Body of pancreas (tissue), 4 donors: ENCODE results near the gene ITGB4.

Experiments used
- CTCF ChIP-seq, 7 experiments: fragments of 450-650 bp in 4 of 7; fragments of 200-600 bp in 3 of 7; sonication (generic) in 3 of 7; IDR thresholded peaks; one replicate each; pipeline ENCODE4 v1.5.1; 2016 to 2019; ENCODE audit warnings: antibody characterized with exemption in 7 of 7
- POLR2A ChIP-seq, 3 donors: fragments of 450-650 bp; IDR thresholded peaks; one replicate each; pipeline ENCODE4 v1.6.1; 2016; ENCODE audit warnings: antibody characterized with exemption in 3 of 3, mild to moderate bottlenecking in 2 of 3

GRCh38 chr17:75803883-75804282, 82.6 kb downstream of the ITGB4 start:
- TF ChIP-seq CTCF (IDR thresholded peaks at IDR 0.05) (no peak), POLR2A (IDR thresholded peaks at IDR 0.05) (no peak)
